OCI-LY7 (cell line): Measurements from ENCODE around the gene TTC9B. TPM values are rescaled to one million over a fixed set of nuclear protein-coding genes. Genes with fewer than 3 reads are reported as not detected.

Experiments used
- BruUV-seq: library from RNA; stranded (reverse); fragments of 400-500 nt; replicated peaks from 2 replicates; lab custom pipeline; 2021; lab: Mats Ljungman, UMichigan
- CTCF ChIA-PET: fragments of 300-600 bp; sonication (Branson Sonifier 250); formaldehyde crosslinking; loops from one replicate; lab custom pipeline; 2022; ENCODE audit warnings: antibody characterized with exemption; ENCODE audit not compliant: unreplicated experiment; lab: Charles Lee
- POLR2A ChIA-PET: fragments of 300-600 bp; sonication (Branson Sonifier 250); formaldehyde crosslinking; loops from one replicate; lab custom pipeline; 2022; ENCODE audit warnings: antibody characterized with exemption; lab: Charles Lee
- DNase-seq: peaks from one replicate; pipeline ENCODE4 v3.0.0-alpha.2; 2015; ENCODE audit warnings: low spot score
- H2AFZ ChIP-seq: fragments of 200-600 bp; sonication (generic), shearing (Covaris generic); 2 replicates; pipeline ENCODE4 v1.6.1; 2014; ENCODE audit warnings: mild to moderate bottlenecking, antibody characterized with exemption, low read length, moderate library complexity
- H3K27ac ChIP-seq: fragments of 200-600 bp; sonication (generic); 2 replicates; pipeline ENCODE4 v1.5.1; 2014; ENCODE audit warnings: mixed run types, low read depth, mild to moderate bottlenecking, moderate library complexity, low read length, inconsistent platforms; ENCODE audit not compliant: poor library complexity, severe bottlenecking
- H3K36me3 ChIP-seq: fragments of 200-600 bp; sonication (generic); 2 replicates; pipeline ENCODE4 v1.6.1; 2014; ENCODE audit warnings: mild to moderate bottlenecking, antibody characterized with exemption, low read length, moderate library complexity, mixed read lengths; ENCODE audit not compliant: insufficient read depth
- H3K4me1 ChIP-seq: fragments of 200-600 bp; sonication (generic); 2 replicates; pipeline ENCODE4 v1.5.1; 2014; ENCODE audit warnings: mild to moderate bottlenecking, low read length; ENCODE audit not compliant: insufficient read depth, poor library complexity, severe bottlenecking
- H3K4me2 ChIP-seq: fragments of 200-600 bp; sonication (generic); 2 replicates; pipeline ENCODE4 v1.6.1; 2014; ENCODE audit warnings: mild to moderate bottlenecking, low read length
- H3K4me3 ChIP-seq: fragments of 200-600 bp; sonication (generic); 2 replicates; pipeline ENCODE4 v1.5.1; 2014; ENCODE audit warnings: mild to moderate bottlenecking, low read depth, low read length; ENCODE audit not compliant: poor library complexity, severe bottlenecking
- H3K79me2 ChIP-seq: fragments of 200-600 bp; sonication (generic); 2 replicates; pipeline ENCODE4 v1.6.1; 2016; ENCODE audit warnings: low read depth, mild to moderate bottlenecking, low read length, moderate library complexity, mixed read lengths; ENCODE audit not compliant: insufficient read depth
- H3K9me2 ChIP-seq: fragments of 200-600 bp; sonication (generic); 2 replicates; pipeline ENCODE4 v1.6.1; 2016; ENCODE audit warnings: mild to moderate bottlenecking, low read length, mixed read lengths; ENCODE audit not compliant: insufficient read depth
- H3K9me3 ChIP-seq: fragments of 200-600 bp; sonication (generic); 2 replicates; pipeline ENCODE4 v1.6.1; 2014; ENCODE audit warnings: mild to moderate bottlenecking, mixed run types, low read length, mixed read lengths
- H4K20me1 ChIP-seq: fragments of 200-600 bp; sonication (generic); 2 replicates; pipeline ENCODE4 v1.6.1; 2014; ENCODE audit warnings: mild to moderate bottlenecking, antibody characterized with exemption, low read length, moderate library complexity, mixed read lengths; ENCODE audit not compliant: insufficient read depth
- CTCF ChIP-seq: fragments of 200-600 bp; sonication (generic); conservative IDR thresholded peaks from 2 replicates; pipeline ENCODE4 v1.5.1; 2014; ENCODE audit warnings: mild to moderate bottlenecking, antibody characterized with exemption, low read length, moderate library complexity, mixed read lengths
- EZH2phosphoT487 ChIP-seq: fragments of 200-600 bp; sonication (generic); IDR thresholded peaks from 2 replicates; pipeline ENCODE4 v1.6.1; 2018; ENCODE audit warnings: low read depth, borderline replicate concordance, mild to moderate bottlenecking, mixed run types, antibody characterized with exemption, low read length, moderate library complexity, mixed read lengths
- intact Hi-C: fragments of 100-400 bp; cut with micrococcal nuclease; formaldehyde crosslinking; loops from one replicate; pipeline ENCODE4 v1.10.0; 2022; ENCODE audit not compliant: unreplicated experiment
- total RNA-seq, 2 experiments: library from RNA; depleted of rRNA in 1 of 2; stranded (reverse); fragments of >200 nt in 1 of 2; shearing (Covaris generic) in 1 of 2; gene quantifications; 2 replicates each; pipeline ENCODE4 v1.2.3, GENCODE V29; 2014 to 2022

TTC9B gene
- total RNA-seq, 2 experiments from 2014 or later, result not detected

GRCh38 chr19:40244579-40245317 lies 26.6 kb upstream of the TTC9B start:
- Histone ChIP-seq H3K4me3 (no peak overlapping the region), H3K27ac (no peak overlapping the region), H3K9me3 (no peaks in the 10 kb centered on the region), H3K4me2 (no peak overlapping the region), H3K9me2 (no peaks in the 10 kb centered on the region), H3K4me1 (no peaks in the 10 kb centered on the region), H2AFZ (no peak overlapping the region), H3K79me2 (no peaks in the 10 kb centered on the region), H4K20me1 (no peaks in the 10 kb centered on the region), H3K36me3 (peaks cover 25% of the 10 kb centered on the region)
- no peak for DNase-seq
- intact Hi-C loops, result no loop called here
- ChIA-PET POLR2A (no interaction called here), CTCF (no interaction called here)
- BruUV-seq, result no TSS peak
- TF ChIP-seq EZH2phosphoT487, result no peak
- TF ChIP-seq CTCF, result no peak

GRCh38 chr19:40243181-40243580 lies 25.0 kb upstream of the TTC9B start:
- H4K20me1 ChIP-seq, result no peaks in the 10 kb centered on the region
- POLR2A ChIA-PET, result interaction anchor here (0.6 kb wide), 1 partner anchor 1520 kb away, joined by 3 read pairs; no protein-coding TSS in a partner anchor
- peaks cover 38% of the 10 kb centered on the region for H3K36me3 ChIP-seq
- no peaks in the 10 kb centered on the region for H3K4me1 ChIP-seq
- intact Hi-C loops, result no loop called here
- H2AFZ ChIP-seq, result no peak overlapping the region
- no peak overlapping the region for H3K27ac ChIP-seq
- no peaks in the 10 kb centered on the region for H3K9me3 ChIP-seq
- no peak for DNase-seq
- CTCF ChIA-PET, result no interaction called here
- BruUV-seq, result no TSS peak
- no peak overlapping the region for H3K4me3 ChIP-seq
- no peaks in the 10 kb centered on the region for H3K9me2 ChIP-seq
- TF ChIP-seq CTCF, result no peak
- no peak for TF ChIP-seq EZH2phosphoT487
- H3K4me2 ChIP-seq, result no peak overlapping the region
- no peaks in the 10 kb centered on the region for H3K79me2 ChIP-seq

- H3K4me1 ChIP-seq, result no peaks in the 10 kb centered on the region
- no TSS peak for BruUV-seq
- no peak overlapping the region for H2AFZ ChIP-seq
- intact Hi-C loops, result no loop called here
- H4K20me1 ChIP-seq, result no peaks in the 10 kb centered on the region
- ChIA-PET POLR2A (interaction anchor here (0.6 kb wide), 1 partner anchor 1519 kb away, joined by 3 read pairs; no protein-coding TSS in a partner anchor), CTCF (no interaction called here)
- no peaks in the 10 kb centered on the region for H3K9me2 ChIP-seq
- TF ChIP-seq EZH2phosphoT487, result no peak
- TF ChIP-seq CTCF, result no peak
- no peak for DNase-seq
- no peak overlapping the region for H3K4me2 ChIP-seq
- no peak overlapping the region for H3K4me3 ChIP-seq
- no peaks in the 10 kb centered on the region for H3K79me2 ChIP-seq
- H3K27ac ChIP-seq, result no peak overlapping the region
- H3K9me3 ChIP-seq, result no peaks in the 10 kb centered on the region
- peaks cover 44% of the 10 kb centered on the region for H3K36me3 ChIP-seq
These were observed 24.3 kb upstream of the TTC9B start for GRCh38 chr19:40242480-40242879.
